ENCODE measurements around the gene ERICH6B.

ERICH6B gene

DNA sequence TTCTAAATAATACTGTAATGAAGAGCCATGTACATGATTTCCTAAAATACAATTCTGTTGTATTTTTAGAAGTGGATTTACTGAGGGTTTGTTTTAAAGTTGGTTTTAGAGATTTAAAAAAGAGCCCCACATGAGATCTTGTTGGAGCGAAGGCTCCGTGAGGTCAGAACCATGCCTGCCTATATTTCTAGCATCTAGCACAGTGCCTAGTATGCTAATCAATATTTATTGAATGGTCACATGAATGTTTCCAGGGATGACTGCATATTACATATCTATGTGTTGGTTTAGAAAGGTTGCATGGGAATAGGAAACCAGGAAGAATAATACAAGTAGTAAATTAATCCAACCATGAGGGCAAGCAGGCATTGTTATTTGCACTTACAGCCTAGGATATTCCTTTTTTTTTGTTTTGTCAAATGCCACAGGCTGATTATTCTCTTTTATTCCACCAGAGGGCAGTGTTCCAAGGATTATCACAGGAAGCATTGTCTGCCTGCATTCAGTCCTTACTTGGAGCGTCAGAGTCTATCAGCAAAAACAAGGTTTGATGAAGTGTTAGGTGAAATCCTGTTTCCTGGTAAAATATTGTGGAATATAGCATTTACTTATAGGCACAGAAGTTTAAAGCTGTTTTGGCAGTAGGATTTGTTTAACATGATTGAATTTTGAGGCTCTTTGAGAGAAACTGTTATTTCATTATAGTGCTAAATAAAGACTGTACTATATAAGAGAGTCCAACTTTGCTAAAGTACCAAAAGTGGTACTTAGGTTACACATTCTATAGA lies 104.0 kb downstream of the ERICH6B start:
- FAIRE-seq: peak; percentile 89
- peak; percentile 18 for DNase-seq (ENCODE audit: insufficient read length)
- TF ChIP-seq POLR2A (IDR thresholded peaks at IDR 0.05; ENCODE audit: low read depth, low read length): no peak
- TF ChIP-seq TAF1 (IDR thresholded peaks at IDR 0.05; ENCODE audit: borderline replicate concordance, low read depth, low read length): no peak
- TF ChIP-seq POLR2AphosphoS5 (IDR thresholded peaks at IDR 0.05; ENCODE audit: low read depth, low read length): no peak

DNA sequence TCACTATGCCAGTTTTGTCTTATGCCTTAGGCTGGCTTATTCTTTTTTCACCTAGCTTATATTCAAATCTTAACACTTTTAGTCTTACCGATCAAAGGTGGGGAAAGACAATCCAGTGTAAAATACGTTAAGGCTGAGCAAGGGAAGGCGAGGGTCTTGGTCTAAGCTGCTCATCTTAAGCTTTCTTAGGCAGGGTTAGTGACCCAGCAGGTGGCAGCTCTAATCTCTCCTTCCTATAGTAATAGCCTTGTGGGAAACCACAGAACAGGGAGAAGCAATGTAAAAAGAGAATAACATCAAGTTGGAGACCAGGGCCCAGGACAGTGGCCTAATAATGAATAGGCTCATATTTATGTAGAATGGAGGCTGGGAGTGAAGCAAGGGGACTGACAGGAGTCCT lies 104.9 kb downstream of the ERICH6B start:
- DNase-seq (ENCODE audit: insufficient read length) (no peak), FAIRE-seq (no peak)
- TF ChIP-seq POLR2A (IDR thresholded peaks at IDR 0.05; ENCODE audit: low read depth, low read length): no peak
- TF ChIP-seq TAF1 (IDR thresholded peaks at IDR 0.05; ENCODE audit: borderline replicate concordance, low read depth, low read length): no peak
- TF ChIP-seq POLR2AphosphoS5 (IDR thresholded peaks at IDR 0.05; ENCODE audit: low read depth, low read length): no peak

DNA sequence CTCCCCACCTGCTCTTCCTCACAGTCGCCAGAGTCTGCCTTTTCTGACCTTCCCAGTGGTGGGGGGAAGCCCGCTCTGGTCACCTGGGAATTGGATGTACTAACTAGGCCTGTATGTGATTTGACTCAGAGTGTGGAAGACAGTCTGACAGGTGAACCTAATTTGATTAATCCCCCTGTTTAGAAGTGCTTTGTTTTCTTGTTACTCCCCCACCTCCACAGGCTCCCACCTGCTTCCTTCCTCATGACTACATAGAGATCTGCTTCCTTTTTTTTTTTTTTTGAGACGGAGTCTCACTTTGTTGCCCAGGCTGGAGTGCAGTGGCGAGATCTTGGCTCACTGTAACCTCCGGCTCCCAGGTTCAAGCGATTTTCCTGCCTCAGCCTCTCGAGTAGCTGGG lies 106.8 kb downstream of the ERICH6B start:
- DNase-seq (ENCODE audit: insufficient read length) (no peak), FAIRE-seq (no peak)
- TF ChIP-seq POLR2A (IDR thresholded peaks at IDR 0.05; ENCODE audit: low read depth, low read length) (no peak), POLR2AphosphoS5 (IDR thresholded peaks at IDR 0.05; ENCODE audit: low read depth, low read length) (no peak), TAF1 (IDR thresholded peaks at IDR 0.05; ENCODE audit: borderline replicate concordance, low read depth, low read length) (no peak)

DNA sequence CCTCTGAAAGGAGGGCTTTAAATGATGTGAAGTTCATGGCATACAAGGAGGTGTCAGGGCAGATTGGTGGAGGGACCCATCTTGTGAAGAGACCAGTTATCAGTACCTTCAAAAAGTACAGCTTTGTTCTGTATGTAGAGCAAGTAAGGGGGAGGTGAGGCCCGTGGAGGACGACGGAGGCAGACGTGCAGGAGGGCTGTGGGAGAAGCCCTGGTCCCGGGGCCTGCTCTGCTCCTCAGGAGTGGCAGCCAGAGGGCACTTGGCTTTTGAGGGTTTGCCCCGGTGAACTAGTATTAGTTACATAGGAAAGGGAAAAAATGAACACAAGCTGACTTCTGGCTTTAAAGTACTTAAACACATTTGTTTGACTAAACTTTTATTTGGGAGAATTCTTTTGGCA lies 108.7 kb downstream of the ERICH6B start:
- no peak for DNase-seq (ENCODE audit: insufficient read length)
- no peak for FAIRE-seq
- TF ChIP-seq POLR2AphosphoS5 (IDR thresholded peaks at IDR 0.05; ENCODE audit: low read depth, low read length): no peak
- no peak for TF ChIP-seq POLR2A (IDR thresholded peaks at IDR 0.05; ENCODE audit: low read depth, low read length)
- TF ChIP-seq TAF1 (IDR thresholded peaks at IDR 0.05; ENCODE audit: borderline replicate concordance, low read depth, low read length): no peak

DNA sequence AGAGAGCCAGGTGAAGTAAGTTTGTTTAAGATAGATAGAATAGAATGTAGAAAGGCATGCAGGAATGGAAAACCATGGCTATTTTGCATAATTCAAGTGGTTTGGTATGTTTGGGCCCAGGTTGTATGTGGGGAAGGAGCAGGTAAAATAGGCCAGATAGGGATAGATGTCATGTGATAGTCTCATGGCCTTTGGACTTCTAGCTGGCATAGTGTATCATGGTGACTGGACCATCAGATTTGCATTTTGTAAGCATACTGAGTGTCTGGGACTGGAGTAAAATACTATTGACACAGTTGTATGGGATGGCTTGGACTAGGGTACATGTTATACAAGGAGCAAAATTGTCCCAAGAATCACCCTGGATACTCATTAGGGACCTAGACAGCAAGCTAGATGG lies 111.9 kb downstream of the ERICH6B start:
- no peak for FAIRE-seq
- TF ChIP-seq POLR2A (IDR thresholded peaks at IDR 0.05; ENCODE audit: low read depth, low read length) (no peak), POLR2AphosphoS5 (IDR thresholded peaks at IDR 0.05; ENCODE audit: low read depth, low read length) (no peak), TAF1 (IDR thresholded peaks at IDR 0.05; ENCODE audit: borderline replicate concordance, low read depth, low read length) (no peak)
- no peak for DNase-seq (ENCODE audit: insufficient read length)

DNA sequence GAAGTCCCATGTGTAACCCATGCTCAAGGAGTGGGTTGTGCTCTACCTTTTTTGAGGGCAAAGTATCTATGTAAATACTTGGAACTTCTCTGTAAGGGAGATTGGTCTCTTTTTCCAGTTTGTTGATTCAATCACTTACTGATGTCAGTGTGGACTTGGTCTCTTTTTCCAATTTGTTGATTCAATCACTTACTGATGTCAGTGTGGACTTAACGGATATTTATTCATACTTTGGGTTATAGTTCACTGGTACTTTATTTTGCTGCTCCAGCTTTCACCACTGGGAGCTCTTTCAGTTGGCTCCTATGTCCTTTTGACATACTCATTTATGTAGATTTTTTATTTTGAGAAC lies 114.4 kb downstream of the ERICH6B start:
- no peak for FAIRE-seq
- DNase-seq (ENCODE audit: insufficient read length): no peak
- TF ChIP-seq TAF1 (IDR thresholded peaks at IDR 0.05; ENCODE audit: borderline replicate concordance, low read depth, low read length): no peak
- no peak for TF ChIP-seq POLR2A (IDR thresholded peaks at IDR 0.05; ENCODE audit: low read depth, low read length)
- no peak for TF ChIP-seq POLR2AphosphoS5 (IDR thresholded peaks at IDR 0.05; ENCODE audit: low read depth, low read length)

DNA sequence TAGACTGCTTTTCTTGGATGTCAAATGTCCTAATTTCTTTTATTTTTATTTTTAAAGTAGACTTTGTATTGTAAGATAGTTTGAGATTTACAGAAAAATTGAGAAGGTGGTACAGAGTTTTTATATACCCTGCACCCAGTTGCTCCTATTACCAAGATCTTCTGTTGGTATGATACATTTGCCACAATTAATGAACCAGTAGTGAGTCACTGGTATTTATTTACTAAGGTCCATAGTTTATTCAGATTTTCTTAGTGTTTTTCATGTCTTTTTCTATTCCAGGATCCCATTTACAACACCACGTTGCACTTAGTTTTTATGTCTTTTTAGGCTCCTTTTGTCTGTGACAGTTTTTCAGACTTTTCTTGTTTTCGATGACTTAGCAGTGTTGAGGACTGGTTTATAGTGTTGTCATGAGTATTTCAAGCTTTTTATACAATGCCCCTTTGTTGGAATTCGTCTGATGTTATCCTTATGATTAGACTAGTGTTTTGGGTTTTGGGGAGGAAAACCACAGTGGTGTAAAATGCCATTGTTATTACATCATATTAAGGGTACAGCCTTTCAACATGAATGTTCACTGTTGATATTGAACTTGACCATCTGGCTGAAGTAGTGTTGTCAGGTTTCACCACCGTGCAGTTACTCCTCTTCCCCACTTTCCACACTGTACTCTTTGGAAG lies 114.9 kb downstream of the ERICH6B start:
- peak; percentile 38 for FAIRE-seq
- TF ChIP-seq TAF1 (IDR thresholded peaks at IDR 0.05; ENCODE audit: borderline replicate concordance, low read depth, low read length): no peak
- no peak for TF ChIP-seq POLR2A (IDR thresholded peaks at IDR 0.05; ENCODE audit: low read depth, low read length)
- TF ChIP-seq POLR2AphosphoS5 (IDR thresholded peaks at IDR 0.05; ENCODE audit: low read depth, low read length): no peak
- no peak for DNase-seq (ENCODE audit: insufficient read length)

DNA sequence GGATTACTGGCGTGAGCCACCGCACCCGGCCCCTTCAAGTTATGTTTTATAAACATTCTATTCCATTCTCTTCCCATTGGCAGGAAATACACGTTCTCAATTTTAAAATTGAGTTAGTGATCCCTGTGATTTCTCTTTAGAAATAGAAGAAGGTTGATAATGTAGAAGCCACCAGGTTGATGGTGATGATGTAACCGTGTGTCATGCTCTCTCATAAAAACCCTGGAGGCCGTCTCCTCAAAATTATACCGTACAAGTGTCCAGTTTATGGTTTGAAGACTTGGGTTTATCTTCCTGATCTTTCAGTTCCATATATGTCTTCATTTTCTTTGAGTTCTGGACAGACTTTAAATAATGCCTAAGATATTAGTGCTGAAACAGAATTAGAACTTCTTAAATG lies 118.6 kb downstream of the ERICH6B start:
- DNase-seq (ENCODE audit: insufficient read length) (no peak), FAIRE-seq (no peak)
- TF ChIP-seq POLR2AphosphoS5 (IDR thresholded peaks at IDR 0.05; ENCODE audit: low read depth, low read length) (no peak), POLR2A (IDR thresholded peaks at IDR 0.05; ENCODE audit: low read depth, low read length) (no peak), TAF1 (IDR thresholded peaks at IDR 0.05; ENCODE audit: borderline replicate concordance, low read depth, low read length) (no peak)

DNA sequence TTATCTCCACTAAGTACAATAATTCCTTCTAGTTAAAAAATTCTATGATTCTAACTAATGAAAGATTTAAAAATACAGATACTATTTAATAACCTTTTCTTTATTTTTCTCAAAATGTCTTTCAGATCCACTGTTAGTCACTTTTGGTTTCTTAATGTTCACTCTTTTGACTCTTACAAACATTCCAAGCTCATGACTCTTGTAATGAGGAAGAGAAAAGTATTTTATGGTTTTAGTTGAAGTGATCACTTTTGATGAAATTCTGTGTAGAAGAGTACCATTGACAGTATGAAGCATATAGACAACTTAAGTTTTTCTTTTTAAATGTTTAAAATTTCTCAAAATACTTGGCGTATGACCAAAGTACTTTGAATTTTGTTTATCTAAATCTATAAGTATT lies 123.0 kb downstream of the ERICH6B start:
- no peak for TF ChIP-seq POLR2AphosphoS5 (IDR thresholded peaks at IDR 0.05; ENCODE audit: low read depth, low read length)
- no peak for TF ChIP-seq TAF1 (IDR thresholded peaks at IDR 0.05; ENCODE audit: borderline replicate concordance, low read depth, low read length)
- no peak for TF ChIP-seq POLR2A (IDR thresholded peaks at IDR 0.05; ENCODE audit: low read depth, low read length)
- no peak for FAIRE-seq
- DNase-seq (ENCODE audit: insufficient read length): no peak

Data from GM12892 (cell line).